HFF-Myc (cell line): ENCODE data around the gene SYDE1.
"Not testable (repeated sequence)": the region's sequence is repeated elsewhere in the genome, so short reads cannot be mapped to it uniquely, and the experiment has no call there.

Source experiments
- DNase-seq: peaks from one replicate; pipeline ENCODE4 v3.0.0-alpha.2; 2011; ENCODE audit warnings: low read depth; ENCODE audit errors: extremely low read depth
- H3K4me3 ChIP-seq: replicated peaks from 2 replicates; pipeline ENCODE4 v1.5.1; 2011; ENCODE audit warnings: low read depth, mild to moderate bottlenecking, control low read depth, low read length
- CTCF ChIP-seq: IDR thresholded peaks from 2 replicates; pipeline ENCODE4 v1.5.1; 2012; ENCODE audit warnings: mild to moderate bottlenecking, low read depth, low read length, control low read depth; ENCODE audit errors: missing control alignments

The SYDE1 gene

GRCh38 chr19:15087182-15087581 is 20.0 kb upstream of the SYDE1 start:
- H3K4me3 ChIP-seq: no peak overlapping the region
- no peak for DNase-seq
- no peak for TF ChIP-seq CTCF

- TF ChIP-seq CTCF: peak; percentile 60
- peak; percentile 62 for DNase-seq
- no peak overlapping the region for H3K4me3 ChIP-seq
Measured at GRCh38 chr19:15091918-15092753, 15.1 kb upstream of the SYDE1 start.

- TF ChIP-seq CTCF: no peak
- H3K4me3 ChIP-seq: no peak overlapping the region
- DNase-seq: no peak
Measured at GRCh38 chr19:15093001-15093400, 14.2 kb upstream of the SYDE1 start.

GRCh38 chr19:15096223-15096622 is 11.0 kb upstream of the SYDE1 start:
- DNase-seq: no peak
- H3K4me3 ChIP-seq: no peak overlapping the region
- TF ChIP-seq CTCF: no peak

- not testable (repeated sequence) for H3K4me3 ChIP-seq, DNase-seq
Measured at GRCh38 chr19:15097980-15098379, 9.2 kb upstream of the SYDE1 start.

- no peak for DNase-seq
- no peak overlapping the region for H3K4me3 ChIP-seq
- TF ChIP-seq CTCF: no peak
Measured at GRCh38 chr19:15098460-15098859, 8.7 kb upstream of the SYDE1 start.

GRCh38 chr19:15099017-15099582 is 8.1 kb upstream of the SYDE1 start:
- H3K4me3 ChIP-seq: no peak overlapping the region
- DNase-seq: no peak
- TF ChIP-seq CTCF: no peak
